Activated naive CD8-positive, alpha-beta T cell treated with anti-CD3 and anti-CD28 coated beads, Interleukin-2, amount 10 ng/mL, durations not matched to agents 7 days and 5 days (primary cell): ENCODE measurements around the gene PPARG. TPM values are rescaled to one million over a fixed set of nuclear protein-coding genes. Genes with fewer than 3 reads are reported as not detected.
A peak's percentile ranks its signal among the peaks of the same experiment; 100 is the strongest.

ENCODE experiments used
- ATAC-seq: fragments of 150-1000 bp; cut with Tn5 transposase; one replicate; pipeline ENCODE4 v1.10.0; 2021; ENCODE audit warnings: low read depth, moderate library complexity
- POLR2A ChIA-PET: fragments of 350-600 bp; sonication (Branson Sonifier 250); formaldehyde crosslinking; loops from one replicate; lab custom pipeline; 2021; ENCODE audit warnings: antibody characterized with exemption; lab: Charles Lee
- DNase-seq: peaks from one replicate; pipeline ENCODE4 v3.0.0; 2021
- H3K27ac Mint-ChIP-seq: one replicate; pipeline ENCODE4 v1.8.0; 2022; ENCODE audit warnings: mild to moderate bottlenecking, mixed read lengths
- H3K27me3 Mint-ChIP-seq: one replicate; pipeline ENCODE4 v1.8.0; 2022; ENCODE audit warnings: mild to moderate bottlenecking, moderate library complexity, mixed read lengths
- H3K36me3 Mint-ChIP-seq: one replicate; pipeline ENCODE4 v1.8.0; 2021; ENCODE audit warnings: mild to moderate bottlenecking, mixed read lengths
- H3K4me1 Mint-ChIP-seq: one replicate; pipeline ENCODE4 v1.8.0; 2021; ENCODE audit warnings: mixed read lengths
- H3K4me3 Mint-ChIP-seq: one replicate; pipeline ENCODE4 v1.8.0; 2022; ENCODE audit warnings: mild to moderate bottlenecking, moderate library complexity, mixed read lengths
- H3K9me3 Mint-ChIP-seq: one replicate; pipeline ENCODE4 v1.8.0; 2021; ENCODE audit warnings: mixed read lengths
- total RNA-seq, 2 experiments: library from RNA; stranded (reverse); gene quantifications; one replicate each; pipeline ENCODE4 v1.2.3, GENCODE V29; 2021

The PPARG gene
- total RNA-seq, 2 experiments from 2014 or later, result 0.68 to 1.0 TPM

- DNase-seq (no peak), ATAC-seq (no peak)
- no peaks in the 10 kb centered on the region for H3K36me3 Mint-ChIP-seq
- POLR2A ChIA-PET, result no interaction called here
- H3K4me3 Mint-ChIP-seq, result no peak overlapping the region
- H3K9me3 Mint-ChIP-seq, result peaks cover 1% of the 10 kb centered on the region
- peaks cover 16% of the 10 kb centered on the region for H3K27me3 Mint-ChIP-seq
- H3K27ac Mint-ChIP-seq, result no peak overlapping the region
- no peaks in the 10 kb centered on the region for H3K4me1 Mint-ChIP-seq
Measured at GRCh38 chr3:12328837-12329462, 40.1 kb downstream of the PPARG start.

GRCh38 chr3:12334786-12335185 lies 45.9 kb downstream of the PPARG start:
- Mint-ChIP-seq H3K9me3 (no peaks in the 10 kb centered on the region), H3K4me3 (no peak overlapping the region), H3K27me3 (no peaks in the 10 kb centered on the region), H3K27ac (no peak overlapping the region), H3K36me3 (no peaks in the 10 kb centered on the region), H3K4me1 (peaks cover 11% of the 10 kb centered on the region)
- POLR2A ChIA-PET, result no interaction called here
- ATAC-seq, result no peak
- no peak for DNase-seq

GRCh38 chr3:12335421-12335820 lies 46.6 kb downstream of the PPARG start:
- Mint-ChIP-seq H3K27ac (no peak overlapping the region), H3K4me1 (peaks cover 11% of the 10 kb centered on the region), H3K4me3 (no peak overlapping the region), H3K27me3 (no peaks in the 10 kb centered on the region), H3K36me3 (no peaks in the 10 kb centered on the region), H3K9me3 (no peaks in the 10 kb centered on the region)
- ATAC-seq (no peak), DNase-seq (no peak)
- POLR2A ChIA-PET, result no interaction called here

- Mint-ChIP-seq H3K4me3 (peak overlapping the region; percentile 39), H3K36me3 (no peaks in the 10 kb centered on the region), H3K27me3 (peaks cover 6% of the 10 kb centered on the region), H3K9me3 (no peaks in the 10 kb centered on the region), H3K27ac (no peak overlapping the region), H3K4me1 (peaks cover 11% of the 10 kb centered on the region)
- ATAC-seq, result peak; percentile 81
- no peak for DNase-seq
- POLR2A ChIA-PET, result no interaction called here
Measured at GRCh38 chr3:12336099-12336498, 47.2 kb downstream of the PPARG start.

- H3K9me3 Mint-ChIP-seq, result no peaks in the 10 kb centered on the region
- no peak overlapping the region for H3K4me3 Mint-ChIP-seq
- no peak overlapping the region for H3K27ac Mint-ChIP-seq
- peaks cover 11% of the 10 kb centered on the region for H3K4me1 Mint-ChIP-seq
- no peak for ATAC-seq
- H3K27me3 Mint-ChIP-seq, result peaks cover 9% of the 10 kb centered on the region
- DNase-seq, result no peak
- POLR2A ChIA-PET, result no interaction called here
- H3K36me3 Mint-ChIP-seq, result no peaks in the 10 kb centered on the region
Measured at GRCh38 chr3:12338595-12339546, 50.0 kb downstream of the PPARG start.

- no peak overlapping the region for H3K27ac Mint-ChIP-seq
- no peaks in the 10 kb centered on the region for H3K36me3 Mint-ChIP-seq
- H3K4me3 Mint-ChIP-seq, result no peak overlapping the region
- no peaks in the 10 kb centered on the region for H3K9me3 Mint-ChIP-seq
- no peak for DNase-seq
- H3K4me1 Mint-ChIP-seq, result peaks cover 11% of the 10 kb centered on the region
- POLR2A ChIA-PET, result no interaction called here
- H3K27me3 Mint-ChIP-seq, result peaks cover 9% of the 10 kb centered on the region
- ATAC-seq, result no peak
Measured at GRCh38 chr3:12339701-12340480, 51.0 kb downstream of the PPARG start.

- Mint-ChIP-seq H3K9me3 (no peaks in the 10 kb centered on the region), H3K4me3 (no peak overlapping the region), H3K27ac (no peak overlapping the region), H3K36me3 (no peaks in the 10 kb centered on the region), H3K4me1 (peaks cover 10% of the 10 kb centered on the region), H3K27me3 (peaks cover 9% of the 10 kb centered on the region)
- ATAC-seq (no peak), DNase-seq (no peak)
- POLR2A ChIA-PET, result no interaction called here
Measured at GRCh38 chr3:12340506-12340905, 51.6 kb downstream of the PPARG start.

GRCh38 chr3:12342151-12342550 lies 53.3 kb downstream of the PPARG start:
- POLR2A ChIA-PET, result no interaction called here
- no peaks in the 10 kb centered on the region for H3K36me3 Mint-ChIP-seq
- peaks cover 9% of the 10 kb centered on the region for H3K27me3 Mint-ChIP-seq
- H3K4me3 Mint-ChIP-seq, result no peak overlapping the region
- DNase-seq (no peak), ATAC-seq (no peak)
- no peaks in the 10 kb centered on the region for H3K4me1 Mint-ChIP-seq
- H3K9me3 Mint-ChIP-seq, result no peaks in the 10 kb centered on the region
- no peak overlapping the region for H3K27ac Mint-ChIP-seq

GRCh38 chr3:12343047-12343501 lies 54.2 kb downstream of the PPARG start:
- no peak overlapping the region for H3K4me3 Mint-ChIP-seq
- ATAC-seq, result no peak
- H3K9me3 Mint-ChIP-seq, result no peaks in the 10 kb centered on the region
- no peak for DNase-seq
- POLR2A ChIA-PET, result no interaction called here
- H3K27ac Mint-ChIP-seq, result no peak overlapping the region
- peaks cover 9% of the 10 kb centered on the region for H3K27me3 Mint-ChIP-seq
- H3K4me1 Mint-ChIP-seq, result no peaks in the 10 kb centered on the region
- H3K36me3 Mint-ChIP-seq, result no peaks in the 10 kb centered on the region

- H3K9me3 Mint-ChIP-seq, result no peaks in the 10 kb centered on the region
- POLR2A ChIA-PET, result no interaction called here
- DNase-seq, result no peak
- H3K4me3 Mint-ChIP-seq, result no peak overlapping the region
- peaks cover 14% of the 10 kb centered on the region for H3K27me3 Mint-ChIP-seq
- no peaks in the 10 kb centered on the region for H3K4me1 Mint-ChIP-seq
- no peaks in the 10 kb centered on the region for H3K36me3 Mint-ChIP-seq
- ATAC-seq, result no peak
- no peak overlapping the region for H3K27ac Mint-ChIP-seq
Measured at GRCh38 chr3:12345141-12345561, 56.3 kb downstream of the PPARG start.

- peaks cover 14% of the 10 kb centered on the region for H3K27me3 Mint-ChIP-seq
- no peak for ATAC-seq
- POLR2A ChIA-PET, result no interaction called here
- no peak overlapping the region for H3K4me3 Mint-ChIP-seq
- no peak overlapping the region for H3K27ac Mint-ChIP-seq
- H3K4me1 Mint-ChIP-seq, result no peaks in the 10 kb centered on the region
- no peaks in the 10 kb centered on the region for H3K36me3 Mint-ChIP-seq
- no peak for DNase-seq
- H3K9me3 Mint-ChIP-seq, result no peaks in the 10 kb centered on the region
Measured at GRCh38 chr3:12345584-12346494, 57.0 kb downstream of the PPARG start.

GRCh38 chr3:12347301-12347700 lies 58.4 kb downstream of the PPARG start:
- H3K36me3 Mint-ChIP-seq, result no peaks in the 10 kb centered on the region
- no peaks in the 10 kb centered on the region for H3K4me1 Mint-ChIP-seq
- no peak for ATAC-seq

More at GRCh38 chr3:12347301-12347700, 58.4 kb downstream of the PPARG start:
- POLR2A ChIA-PET, result no interaction called here
- no peak overlapping the region for H3K4me3 Mint-ChIP-seq
- no peak overlapping the region for H3K27ac Mint-ChIP-seq
- H3K9me3 Mint-ChIP-seq, result no peaks in the 10 kb centered on the region
- DNase-seq, result no peak
- peaks cover 21% of the 10 kb centered on the region for H3K27me3 Mint-ChIP-seq
